ENCODE results near the gene WIZ. TPM values are rescaled to one million over a fixed set of nuclear protein-coding genes. Genes with fewer than 3 reads are reported as not detected.
"Not testable (repeated sequence)": the region's sequence is repeated elsewhere in the genome, so short reads cannot be mapped to it uniquely, and the experiment has no call there.

The WIZ gene
- total and polyA plus RNA-seq, 9 of the 15 experiments (the other 6 are each of a cell fraction or from before 2014, with no cell fraction given): 0.06 to 37.5 (median 4.8) TPM

DNA sequence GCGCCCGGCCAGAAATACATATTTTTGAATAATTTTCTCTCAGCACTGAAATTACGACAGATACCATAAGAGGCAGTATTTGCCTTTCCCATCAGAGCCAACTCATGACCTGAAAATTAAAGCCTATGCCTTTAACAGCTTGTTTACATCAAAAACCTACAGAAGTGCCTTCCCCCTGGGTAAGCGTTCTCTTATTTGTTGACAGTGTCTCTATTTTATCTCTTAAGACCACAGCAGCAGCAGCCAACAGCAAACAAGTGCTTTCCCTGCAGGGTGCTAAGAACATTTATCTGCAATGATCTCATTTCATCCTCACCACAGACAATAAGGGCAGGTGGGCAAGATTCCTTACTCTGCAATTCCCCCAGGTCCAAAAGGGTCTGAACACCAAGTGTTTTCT lies 36.9 kb downstream of the WIZ start:
- H3K27ac ChIP-seq (ENCODE audit: extremely low read depth, low read depth, low read length): no peak overlapping the region; the same call in 2 of the 3 replicates
- no peak overlapping the region for H3K4me3 ChIP-seq
- H3K9me1 ChIP-seq (ENCODE audit: control insufficient read depth, insufficient read depth, low read length): peaks cover 4% of the 10 kb centered on the region
- peaks cover 18 to 23% of the 10 kb centered on the region in 2 experiments for H3K4me1 ChIP-seq (replicated peaks in 1 of 2; ENCODE audit: control insufficient read depth in 2 of 2, insufficient read depth in 2 of 2, low read length in 2 of 2)
- TF ChIP-seq FOXK2 (conservative IDR thresholded peaks at IDR 0.05 in 1 of 2, IDR thresholded peaks at IDR 0.05 in 1 of 2; ENCODE audit: low read depth in 2 of 2) (peak in 1 of 2 experiments; percentile 39; a peak in 1 of 4 replicates), STAT5A (IDR thresholded peaks at IDR 0.05; ENCODE audit: borderline replicate concordance, low read length) (no peak), POLR2AphosphoS5 (IDR thresholded peaks at IDR 0.05; ENCODE audit: control insufficient read depth, insufficient read depth, low read depth, low read length) (0 out of 2 replicates have a peak, but pooled peaks have one; percentile 4)
- H3K9ac ChIP-seq (ENCODE audit: insufficient read depth in 1 of 2, low read depth in 2 of 2, low read length in 2 of 2): no peak overlapping the region
- no peaks in the 10 kb centered on the region for H3K27me3 ChIP-seq (ENCODE audit: control insufficient read depth in 2 of 2, insufficient read depth in 2 of 2, low read length in 2 of 2)
- ChIA-PET CTCF (ENCODE audit: low intra/inter-chr PET ratio) (interaction anchor here (1.4 kb wide), 1 partner anchor 144 kb away, joined by 3 read pairs; no protein-coding TSS in a partner anchor), POLR2A (interaction anchor here (1.1 to 1.7 kb wide), 4 partner anchors 11 to 36 kb away, joined by 3 to 7 read pairs (median 4); no protein-coding TSS in a partner anchor)
- peaks cover 31% of the 10 kb centered on the region for H4K20me1 ChIP-seq (replicated peaks; ENCODE audit: control insufficient read depth, insufficient read depth, low read length)
- H2AFZ ChIP-seq (ENCODE audit: low read depth, low read length): no peak overlapping the region
- DNase-seq (ENCODE audit: extremely low read depth in 1 of 4, low spot score in 3 of 4): no peak
- 82% methylated on average over 4 of the region's 4 CpGs for WGBS (ENCODE audit: insufficient coverage, low coverage, missing lambda C conversion rate)
- intact Hi-C loops (cut with micrococcal nuclease) (no loop called here), in situ Hi-C loops (cut with MboI) (no loop called here)
- no peaks in the 10 kb centered on the region for H3K9me3 ChIP-seq (replicated peaks; ENCODE audit: control insufficient read depth, insufficient read depth, low read depth, low read length)
- H3K4me2 ChIP-seq (ENCODE audit: insufficient read depth, low read length): peak overlapping the region; percentile 16; the same call in 1 of the 2 replicates
- ATAC-seq: peak; percentile 15; the same call in 1 of the 3 replicates
- FAIRE-seq: no peak
- H3K79me2 ChIP-seq (ENCODE audit: control insufficient read depth, insufficient read depth, low read length): peaks cover 95% of the 10 kb centered on the region
- peaks cover 66% of the 10 kb centered on the region for H3K36me3 ChIP-seq (ENCODE audit: control insufficient read depth, insufficient read depth, low read length)
- no TSS peak for BruUV-seq (replicated peaks)

DNA sequence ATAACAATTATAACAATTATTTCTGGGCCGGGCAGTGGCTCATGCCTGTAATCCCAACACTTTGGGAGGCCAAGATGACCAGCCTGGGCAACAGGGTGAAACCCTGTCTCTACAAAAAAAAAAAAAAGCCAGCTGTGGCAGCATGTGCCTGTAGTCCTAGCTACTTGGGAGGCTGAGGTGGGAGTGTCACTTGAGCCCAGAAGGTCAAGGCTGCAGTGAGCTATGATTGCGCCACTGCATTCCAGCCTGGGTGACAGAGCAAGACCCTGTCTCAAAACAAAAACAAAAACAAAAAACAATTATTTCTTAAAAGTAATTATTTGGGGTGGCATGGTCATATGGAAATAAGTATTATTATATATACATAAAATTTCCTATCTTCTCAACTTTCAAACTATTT lies 38.4 kb downstream of the WIZ start:
- in situ Hi-C loops (cut with MboI); H3K9ac ChIP-seq (ENCODE audit: insufficient read depth in 1 of 2, low read depth in 2 of 2, low read length in 2 of 2); CTCF ChIA-PET (ENCODE audit: low intra/inter-chr PET ratio); ATAC-seq; H2AFZ ChIP-seq (ENCODE audit: low read depth, low read length); FAIRE-seq; H3K9me3 ChIP-seq (replicated peaks; ENCODE audit: control insufficient read depth, insufficient read depth, low read depth, low read length); H3K27me3 ChIP-seq (ENCODE audit: control insufficient read depth in 2 of 2, insufficient read depth in 2 of 2, low read length in 2 of 2); H3K9me1 ChIP-seq (ENCODE audit: control insufficient read depth, insufficient read depth, low read length); H3K27ac ChIP-seq (ENCODE audit: extremely low read depth, low read depth, low read length); H3K4me2 ChIP-seq (ENCODE audit: insufficient read depth, low read length); intact Hi-C loops (cut with micrococcal nuclease); DNase-seq (ENCODE audit: extremely low read depth in 1 of 4, low spot score in 3 of 4); BruUV-seq (replicated peaks); H3K4me3 ChIP-seq: not testable (repeated sequence)
- peaks cover 68% of the 10 kb centered on the region for H3K36me3 ChIP-seq (ENCODE audit: control insufficient read depth, insufficient read depth, low read length)
- peaks cover 23% of the 10 kb centered on the region for H4K20me1 ChIP-seq (replicated peaks; ENCODE audit: control insufficient read depth, insufficient read depth, low read length)
- POLR2A ChIA-PET: interaction anchor here (0.6 to 0.7 kb wide), 3 partner anchors 32 to 322 kb away, joined by 3 to 4 read pairs (median 3); no protein-coding TSS in a partner anchor
- peaks cover 95% of the 10 kb centered on the region for H3K79me2 ChIP-seq (ENCODE audit: control insufficient read depth, insufficient read depth, low read length)
- peak; percentile 72 for TF ChIP-seq CEBPB (tag; IDR thresholded peaks at IDR 0.05)
- H3K4me1 ChIP-seq (replicated peaks in 1 of 2; ENCODE audit: control insufficient read depth in 2 of 2, insufficient read depth in 2 of 2, low read length in 2 of 2): peaks cover 11 to 14% of the 10 kb centered on the region in 2 experiments
- WGBS (ENCODE audit: insufficient coverage, low coverage, missing lambda C conversion rate): 95% methylated on average over 2 of the region's 2 CpGs

Measured in K562 (cell line).